HG02885 (cell line): ENCODE measurements around the gene RPGR.

Source experiments
- ATAC-seq: cut with Tn5 transposase; IDR thresholded peaks from one replicate; pipeline ENCODE4 v1.9.1; 2021; ENCODE audit warnings: mild to moderate bottlenecking; ENCODE audit not compliant: unreplicated experiment, poor library complexity

The RPGR gene

GRCh38 chrX:38327007-38327774 lies at the start of gene RPGR:
Gene RPGR (minus strand): TSS chrX:38327509. CDS start chrX:38327367, 142 bp downstream.
- ATAC-seq, result peak; percentile 96

GRCh38 chrX:38376747-38377146 lies 49.4 kb upstream of the RPGR start:
- no peak for ATAC-seq

GRCh38 chrX:38375891-38376290 lies 48.6 kb upstream of the RPGR start:
- ATAC-seq, result no peak

GRCh38 chrX:38374431-38374830 lies 47.1 kb upstream of the RPGR start:
- ATAC-seq, result no peak

- ATAC-seq, result no peak
Measured at GRCh38 chrX:38371641-38372040, 44.3 kb upstream of the RPGR start.

- no peak for ATAC-seq
Measured at GRCh38 chrX:38368774-38369173, 41.5 kb upstream of the RPGR start.

GRCh38 chrX:38365954-38366353 lies 38.6 kb upstream of the RPGR start:
- ATAC-seq, result no peak

- ATAC-seq, result no peak
Measured at GRCh38 chrX:38363046-38363445, 35.7 kb upstream of the RPGR start.

GRCh38 chrX:38357747-38358673 lies 30.7 kb upstream of the RPGR start:
- ATAC-seq, result no peak

- no peak for ATAC-seq
Measured at GRCh38 chrX:38356401-38356800, 29.1 kb upstream of the RPGR start.

- ATAC-seq, result no peak
Measured at GRCh38 chrX:38352362-38352761, 25.1 kb upstream of the RPGR start, which contains the start of gene OTC. Gene OTC (plus strand): TSS chrX:38352604. CDS start chrX:38352697, 93 bp downstream.

GRCh38 chrX:38351346-38351745 lies 24.0 kb upstream of the RPGR start:
- ATAC-seq, result no peak

GRCh38 chrX:38347136-38347535 lies 19.8 kb upstream of the RPGR start:
- peak; percentile 93 for ATAC-seq

- no peak for ATAC-seq
Measured at GRCh38 chrX:38346150-38346549, 18.8 kb upstream of the RPGR start.

GRCh38 chrX:38342853-38343778 lies 15.8 kb upstream of the RPGR start:
- no peak for ATAC-seq

- ATAC-seq, result no peak
Measured at GRCh38 chrX:38341442-38341841, 14.1 kb upstream of the RPGR start.

GRCh38 chrX:38336538-38337240 lies 9.4 kb upstream of the RPGR start:
- ATAC-seq, result no peak

GRCh38 chrX:38335382-38335781 lies 8.1 kb upstream of the RPGR start:
- ATAC-seq, result no peak

- ATAC-seq, result peak; percentile 86
Measured at GRCh38 chrX:38332505-38332904, 5.2 kb upstream of the RPGR start.

GRCh38 chrX:38327775-38328081 lies 419 bp upstream of the RPGR start:
- ATAC-seq, result no peak
